ENCODE measurements around the gene ARNT2. TPM values are rescaled to one million over a fixed set of nuclear protein-coding genes. Genes with fewer than 3 reads are reported as not detected.
A peak's percentile ranks its signal among the peaks of the same experiment; 100 is the strongest.

Gene ARNT2
- total RNA-seq, 1 donor from 2014 or later = under 0.01 TPM

- no peak for DNase-seq (ENCODE audit: low read depth in 2 of 2)
These were observed 1.8 kb downstream of the ARNT2 start for GRCh38 chr15:80405970-80406369.

DNA sequence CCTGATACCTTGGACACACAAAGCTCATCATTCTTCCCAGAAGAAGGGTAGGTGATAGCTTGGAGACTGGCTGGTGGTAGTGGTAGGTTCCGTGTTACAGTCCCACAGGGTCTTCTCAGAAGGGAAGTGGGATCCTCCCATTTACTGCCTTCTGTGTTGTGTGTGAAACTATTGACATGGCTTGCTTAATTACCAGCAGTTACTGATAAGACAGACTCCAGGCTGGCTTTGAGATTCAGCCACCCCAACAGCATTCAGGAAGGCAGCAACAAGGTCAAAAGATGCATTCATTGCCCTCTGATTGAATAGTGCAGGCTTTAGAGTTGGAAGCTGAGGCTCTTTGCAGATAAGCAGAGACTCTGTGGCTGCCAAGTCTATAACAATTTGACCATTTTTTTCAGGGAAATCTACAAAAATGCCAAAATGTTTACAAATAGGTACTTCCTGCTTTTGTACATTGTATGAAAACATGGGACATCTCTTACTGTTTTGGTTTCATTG lies 7.7 kb downstream of the ARNT2 start:
- no peak for DNase-seq (ENCODE audit: low read depth in 2 of 2)

GRCh38 chr15:80414546-80415357 lies 10.6 kb downstream of the ARNT2 start:
- DNase-seq (ENCODE audit: low read depth in 2 of 2) = no peak

- DNase-seq (ENCODE audit: low read depth in 2 of 2) = no peak
These were observed 11.1 kb downstream of the ARNT2 start for GRCh38 chr15:80415358-80415670.

DNA sequence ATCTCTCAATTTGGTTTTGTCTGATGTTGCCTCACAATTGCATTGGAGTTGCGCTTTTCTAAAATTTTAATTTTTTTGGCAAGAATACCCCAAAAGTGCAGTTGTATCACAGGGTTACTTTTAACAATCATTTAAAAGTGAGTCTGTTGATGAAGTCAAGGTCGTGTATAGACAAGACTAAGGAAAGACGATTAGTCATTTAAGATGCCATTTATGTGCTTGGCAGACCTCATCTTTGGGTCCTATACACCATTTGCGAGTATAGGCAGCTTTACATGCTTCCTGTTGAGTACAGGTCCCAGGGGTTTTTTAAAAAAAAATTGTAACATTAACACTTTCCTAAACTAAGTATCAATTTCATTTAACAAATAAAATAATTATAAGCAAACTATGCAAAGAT lies 12.5 kb downstream of the ARNT2 start:
- no peak for DNase-seq (ENCODE audit: low read depth in 2 of 2)

GRCh38 chr15:80418892-80419537 lies 14.8 kb downstream of the ARNT2 start:
- peak; percentile 59 to 60 for DNase-seq (ENCODE audit: low read depth in 2 of 2)

- peak; percentile 17 to 36 for DNase-seq (ENCODE audit: low read depth in 2 of 2)
These were observed 15.4 kb downstream of the ARNT2 start for GRCh38 chr15:80419546-80419945.

DNA sequence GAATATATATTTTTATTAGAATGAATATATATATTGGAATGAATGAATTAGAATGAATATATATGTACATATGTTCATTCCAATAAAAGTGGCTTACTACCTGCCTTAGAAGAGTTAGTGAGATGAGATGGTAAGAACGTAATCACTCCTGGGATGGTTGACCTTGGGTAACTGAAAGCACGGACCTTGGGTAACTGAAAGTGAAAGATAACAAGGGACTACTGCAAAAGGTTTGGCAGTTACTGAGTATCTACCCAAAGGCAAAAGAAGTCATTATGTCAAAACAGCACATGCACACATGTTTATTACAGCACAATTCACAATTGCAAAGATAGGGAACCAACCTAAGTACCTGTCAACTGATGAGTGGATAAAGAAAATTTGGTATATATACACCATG lies 16.5 kb downstream of the ARNT2 start:
- DNase-seq (ENCODE audit: low read depth in 2 of 2) = no peak

DNA sequence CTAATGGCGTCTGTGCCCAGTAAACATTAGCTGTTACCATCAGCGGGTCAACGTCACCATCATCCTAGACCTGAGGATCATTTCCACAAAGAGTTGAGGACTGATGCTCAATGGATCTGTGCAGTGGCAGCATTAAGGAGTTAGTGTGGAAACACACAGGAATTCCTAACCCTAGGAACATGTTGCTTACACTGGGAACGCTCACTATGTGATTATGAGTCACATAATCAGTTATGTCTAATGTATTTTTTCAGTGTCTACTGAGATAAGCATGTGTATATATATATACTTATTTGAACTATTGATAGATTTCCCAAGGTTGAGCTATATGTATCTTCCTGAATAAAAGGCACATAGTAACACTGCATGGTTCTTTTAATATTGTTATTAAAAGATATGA lies 19.0 kb downstream of the ARNT2 start:
- DNase-seq (ENCODE audit: low read depth in 2 of 2) = no peak

- DNase-seq (ENCODE audit: low read depth in 2 of 2) = no peak
These were observed 20.2 kb downstream of the ARNT2 start for GRCh38 chr15:80424381-80424780.

DNA sequence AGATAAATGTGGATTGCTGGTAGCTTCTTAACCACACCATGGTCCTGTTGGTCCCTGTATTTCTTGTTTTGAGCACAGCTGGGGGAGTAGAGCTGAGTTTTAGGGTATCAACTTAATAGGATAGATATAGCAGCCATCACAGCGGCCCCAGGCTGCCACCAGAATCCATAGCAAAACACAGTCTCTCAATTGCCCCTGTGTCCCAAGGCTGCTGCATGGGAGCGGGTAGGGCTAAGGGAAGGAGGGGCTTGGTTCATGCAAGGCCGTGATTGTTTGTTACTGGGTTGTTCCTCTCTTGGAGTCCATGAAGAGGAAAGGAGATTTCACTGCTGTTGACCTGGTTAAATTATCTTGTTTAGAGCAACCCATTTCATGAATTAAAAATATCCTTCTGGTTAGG lies 22.1 kb downstream of the ARNT2 start:
- DNase-seq (ENCODE audit: low read depth in 2 of 2) = no peak

GRCh38 chr15:80429964-80430363 lies 25.8 kb downstream of the ARNT2 start:
- no peak for DNase-seq (ENCODE audit: low read depth in 2 of 2)

- no peak for DNase-seq (ENCODE audit: low read depth in 2 of 2)
These were observed 27.6 kb downstream of the ARNT2 start for GRCh38 chr15:80431635-80432344.

GRCh38 chr15:80432345-80432702 lies 28.1 kb downstream of the ARNT2 start:
- DNase-seq (ENCODE audit: low read depth in 2 of 2) = no peak

DNA sequence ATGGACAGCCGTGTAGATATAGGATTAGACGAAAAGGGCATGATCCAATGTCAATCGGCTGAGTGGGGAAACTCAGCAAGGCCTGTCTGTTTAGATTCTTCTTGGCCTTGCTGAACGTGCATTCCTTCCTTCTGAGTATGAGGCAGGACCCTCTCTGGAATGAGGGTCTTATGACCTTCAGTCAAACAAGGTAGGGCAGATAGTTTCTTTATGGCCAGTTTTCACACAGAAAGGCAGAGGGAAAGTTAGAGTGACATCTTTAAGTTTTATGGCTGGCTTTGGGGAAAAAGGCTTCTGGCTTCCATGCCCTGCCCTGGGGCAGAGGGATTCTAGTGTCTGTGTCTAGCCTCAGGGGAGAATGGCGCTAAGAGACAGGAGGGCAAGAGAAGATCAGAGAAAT lies 29.7 kb downstream of the ARNT2 start:
- DNase-seq (ENCODE audit: low read depth in 2 of 2) = no peak

DNA sequence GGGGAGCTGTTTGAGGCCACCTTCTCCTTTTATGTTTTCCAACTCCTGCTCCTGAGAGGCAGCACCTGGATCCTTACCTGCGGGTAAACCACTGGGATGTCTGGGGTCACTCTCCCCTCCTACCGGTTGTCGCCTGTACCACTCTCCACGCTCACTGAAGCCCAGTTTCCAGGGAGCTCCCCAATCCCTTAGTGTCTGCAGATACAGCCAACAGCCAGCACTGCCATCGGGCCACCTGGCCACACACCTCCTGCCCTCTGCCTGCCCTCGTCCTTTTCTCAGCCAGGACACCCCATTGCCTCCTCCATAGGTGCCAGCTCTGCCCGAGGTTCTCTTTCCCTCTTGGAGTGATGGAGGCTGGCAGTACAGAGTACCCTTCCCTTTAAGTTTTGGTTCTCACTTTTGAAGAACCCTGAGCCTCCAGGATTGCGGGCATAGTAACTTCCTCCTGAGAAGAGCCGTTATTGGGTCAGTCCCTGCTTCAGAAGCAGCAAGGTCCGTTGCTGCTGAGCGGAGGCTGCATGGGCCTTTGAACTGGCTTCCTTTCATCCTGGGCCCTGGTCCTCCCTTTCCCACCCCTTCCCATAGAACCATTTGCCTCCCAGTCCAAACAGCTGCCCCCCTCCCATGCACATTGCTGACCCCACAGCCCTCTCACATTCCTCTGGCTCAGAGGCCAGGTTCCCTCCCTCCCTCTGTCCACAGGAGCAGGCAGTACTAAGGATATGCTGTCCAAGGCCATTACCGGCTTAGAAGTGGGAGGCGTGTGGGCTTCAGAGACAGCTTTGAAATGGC lies 30.9 kb downstream of the ARNT2 start:
- DNase-seq (ENCODE audit: low read depth in 2 of 2) = no peak

- peak in 1 of 2 donors; percentile 19 for DNase-seq (ENCODE audit: low read depth in 2 of 2)
These were observed 32.5 kb downstream of the ARNT2 start for GRCh38 chr15:80436511-80437307.

DNA sequence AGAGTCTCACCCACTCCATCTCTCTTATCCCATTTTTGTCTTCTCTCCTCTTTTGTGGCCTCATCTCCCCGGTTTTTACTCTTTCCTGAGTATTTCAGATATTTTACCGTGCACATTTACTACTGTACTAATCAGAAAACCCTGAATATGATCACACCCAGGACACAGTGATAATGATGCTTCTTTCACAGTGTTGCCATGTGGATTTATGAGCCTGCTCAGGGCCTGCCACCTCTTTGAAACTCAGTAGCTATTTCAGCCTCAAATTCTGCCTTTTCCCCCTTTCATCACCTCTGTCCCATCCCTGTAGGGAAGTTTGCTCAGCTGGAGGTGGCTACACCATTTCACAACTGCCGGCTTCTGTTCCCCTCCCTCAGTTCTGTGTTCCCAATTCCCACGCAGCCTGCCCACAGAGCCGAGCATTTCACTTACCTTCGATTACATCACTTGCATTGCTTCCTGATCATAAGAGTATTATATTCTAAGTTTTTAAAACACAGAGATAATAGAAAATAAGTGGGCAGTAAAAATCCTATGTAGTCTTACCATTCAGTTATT lies 33.2 kb downstream of the ARNT2 start:
- DNase-seq (ENCODE audit: low read depth in 2 of 2) = no peak

DNA sequence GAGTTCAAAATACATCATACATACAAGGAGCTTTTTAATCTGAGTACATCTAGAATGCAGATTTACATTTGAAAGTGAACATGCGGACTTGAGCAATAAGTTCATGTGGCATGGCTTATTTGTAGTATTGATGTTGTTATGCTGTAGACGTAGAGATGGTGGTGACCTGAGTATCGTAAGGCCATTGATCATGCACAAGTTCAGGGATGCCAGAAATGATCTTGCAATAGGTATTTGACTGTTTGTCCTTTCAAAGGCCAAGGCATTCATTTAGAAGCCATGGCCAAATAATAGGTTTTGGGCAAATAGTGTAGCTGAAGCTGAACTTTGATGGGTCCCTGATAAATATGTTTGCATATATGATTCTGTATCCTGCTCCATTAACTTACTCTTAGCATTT lies 35.0 kb downstream of the ARNT2 start:
- no peak for DNase-seq (ENCODE audit: low read depth in 2 of 2)

DNA sequence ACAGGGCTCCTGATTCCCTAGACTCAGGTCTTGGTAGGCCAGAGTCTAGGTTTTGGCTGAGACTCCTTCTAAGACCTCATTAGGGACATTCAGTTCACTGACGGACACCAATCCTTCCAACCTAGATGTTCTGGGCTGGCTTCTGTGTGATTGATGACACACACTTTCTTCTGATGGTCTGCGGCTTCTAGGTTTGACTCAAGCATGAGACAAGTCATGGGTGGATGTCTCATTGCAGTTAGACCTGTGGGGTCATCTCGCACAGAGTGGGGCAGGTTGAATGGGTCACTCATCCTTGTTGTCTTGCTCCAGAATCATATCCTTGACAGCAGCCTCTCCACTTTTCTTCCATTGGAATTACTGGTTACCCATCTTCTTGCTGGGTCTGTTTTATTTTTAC lies 35.8 kb downstream of the ARNT2 start:
- DNase-seq (ENCODE audit: low read depth in 2 of 2) = no peak

DNA sequence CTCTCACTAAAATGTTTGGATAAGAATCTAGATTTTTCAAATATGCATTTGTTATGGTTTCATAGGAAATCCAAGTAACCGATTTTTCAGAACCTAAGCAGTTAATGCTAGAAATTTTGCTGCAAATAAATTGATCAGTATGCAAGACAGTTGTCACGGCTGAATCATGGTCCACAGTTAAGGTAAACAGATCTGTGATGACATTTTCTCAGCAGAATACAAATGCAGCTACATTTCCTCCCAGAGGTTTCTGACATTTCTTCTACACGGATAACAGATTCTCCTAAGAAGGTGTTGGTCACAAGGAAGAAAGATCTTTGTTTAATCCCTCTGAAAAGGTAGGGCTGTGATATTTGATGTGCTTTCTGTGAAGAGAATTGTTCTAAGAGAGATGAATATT lies 36.9 kb downstream of the ARNT2 start:
- no peak for DNase-seq (ENCODE audit: low read depth in 2 of 2)
